OCI-LY3 (cell line): ENCODE results near the gene GPR176.

Source experiments
- EZH2phosphoT487 ChIP-seq: fragments of 200-600 bp; shearing (Covaris generic); IDR thresholded peaks from 2 replicates; pipeline ENCODE4 v1.6.1; 2018; ENCODE audit warnings: antibody characterized with exemption, mixed run types, low read depth
- TF ChIP-seq, protein P1 (sequence below): fragments of 200-600, 300-600 bp; sonication (generic); IDR thresholded peaks from 2 replicates; pipeline ENCODE4 v1.5.1; 2014; ENCODE audit warnings: antibody characterized with exemption, low read length, low read depth

DNA sequence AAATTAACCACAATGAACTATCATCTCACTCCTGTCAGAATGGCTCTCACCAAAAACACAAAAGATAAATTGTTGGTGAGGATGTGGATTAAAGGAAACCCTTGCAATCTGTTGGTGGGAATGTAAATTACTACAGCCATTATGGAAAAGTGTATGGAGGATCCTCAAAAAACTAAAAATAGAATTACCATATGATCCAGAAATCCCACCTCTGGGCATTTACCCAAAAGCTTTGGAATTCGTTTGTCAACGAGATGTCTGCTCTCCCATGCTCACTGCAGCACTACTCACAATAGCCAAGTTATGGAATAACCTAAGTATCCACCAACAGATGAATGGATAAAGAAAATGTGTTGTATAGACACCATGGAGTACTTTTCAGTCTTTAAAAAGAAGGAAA lies 159.1 kb downstream of the GPR176 start:
- TF ChIP-seq, protein P1, sequence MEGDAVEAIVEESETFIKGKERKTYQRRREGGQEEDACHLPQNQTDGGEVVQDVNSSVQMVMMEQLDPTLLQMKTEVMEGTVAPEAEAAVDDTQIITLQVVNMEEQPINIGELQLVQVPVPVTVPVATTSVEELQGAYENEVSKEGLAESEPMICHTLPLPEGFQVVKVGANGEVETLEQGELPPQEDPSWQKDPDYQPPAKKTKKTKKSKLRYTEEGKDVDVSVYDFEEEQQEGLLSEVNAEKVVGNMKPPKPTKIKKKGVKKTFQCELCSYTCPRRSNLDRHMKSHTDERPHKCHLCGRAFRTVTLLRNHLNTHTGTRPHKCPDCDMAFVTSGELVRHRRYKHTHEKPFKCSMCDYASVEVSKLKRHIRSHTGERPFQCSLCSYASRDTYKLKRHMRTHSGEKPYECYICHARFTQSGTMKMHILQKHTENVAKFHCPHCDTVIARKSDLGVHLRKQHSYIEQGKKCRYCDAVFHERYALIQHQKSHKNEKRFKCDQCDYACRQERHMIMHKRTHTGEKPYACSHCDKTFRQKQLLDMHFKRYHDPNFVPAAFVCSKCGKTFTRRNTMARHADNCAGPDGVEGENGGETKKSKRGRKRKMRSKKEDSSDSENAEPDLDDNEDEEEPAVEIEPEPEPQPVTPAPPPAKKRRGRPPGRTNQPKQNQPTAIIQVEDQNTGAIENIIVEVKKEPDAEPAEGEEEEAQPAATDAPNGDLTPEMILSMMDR = no peak
- no peak for TF ChIP-seq EZH2phosphoT487
